CD4-positive, alpha-beta T cell treated with Interferon alpha-2 for 1 hour (primary cell): ENCODE results near the gene SPESP1.
"Not testable (repeated sequence)": the region's sequence is repeated elsewhere in the genome, so short reads cannot be mapped to it uniquely, and the experiment has no call there.

ENCODE experiments used
- DNase-seq, 2 donors: peaks; one replicate each; pipeline ENCODE4 v3.0.0-alpha.2; 2020 to 2022

SPESP1 gene

DNA sequence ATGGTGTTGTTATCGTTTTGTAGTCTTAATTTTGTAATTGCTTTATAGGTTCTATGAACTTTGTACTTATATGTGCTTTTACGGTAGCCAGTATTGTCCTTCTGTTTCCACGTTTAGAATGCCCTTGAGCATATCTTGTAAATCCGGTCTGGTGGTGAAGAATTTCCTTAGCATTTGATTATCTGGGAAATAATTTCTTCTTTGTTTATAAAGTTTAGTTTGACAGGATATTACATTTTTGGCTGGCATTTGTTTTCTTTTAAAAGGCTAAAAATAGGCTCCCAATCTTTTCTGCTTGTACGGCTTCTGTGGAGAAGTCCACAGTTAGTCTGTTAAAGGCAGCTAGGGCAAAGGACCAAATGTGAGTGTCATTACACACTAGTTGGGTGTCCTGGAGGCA lies 36.7 kb downstream of the SPESP1 start:
- DNase-seq, result no peak

DNA sequence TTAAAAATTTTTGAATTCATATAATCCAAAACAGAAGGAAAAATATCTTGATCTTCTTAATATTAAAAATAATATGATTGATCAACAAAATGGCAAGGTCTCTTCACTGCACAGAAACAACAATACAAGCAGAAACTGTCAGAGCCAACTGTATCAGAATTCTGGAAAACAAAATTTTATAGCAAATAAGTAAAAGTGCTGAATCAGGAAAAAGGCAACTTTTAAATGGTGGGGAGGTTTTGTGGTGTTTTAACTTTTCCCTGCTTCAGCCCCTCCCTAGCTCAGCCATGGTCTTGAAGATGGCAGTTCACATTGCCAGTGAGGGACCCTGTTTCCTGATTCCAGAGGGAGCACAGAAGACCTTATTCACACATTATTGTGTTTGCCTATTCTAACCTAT lies 37.6 kb downstream of the SPESP1 start:
- no peak for DNase-seq

DNA sequence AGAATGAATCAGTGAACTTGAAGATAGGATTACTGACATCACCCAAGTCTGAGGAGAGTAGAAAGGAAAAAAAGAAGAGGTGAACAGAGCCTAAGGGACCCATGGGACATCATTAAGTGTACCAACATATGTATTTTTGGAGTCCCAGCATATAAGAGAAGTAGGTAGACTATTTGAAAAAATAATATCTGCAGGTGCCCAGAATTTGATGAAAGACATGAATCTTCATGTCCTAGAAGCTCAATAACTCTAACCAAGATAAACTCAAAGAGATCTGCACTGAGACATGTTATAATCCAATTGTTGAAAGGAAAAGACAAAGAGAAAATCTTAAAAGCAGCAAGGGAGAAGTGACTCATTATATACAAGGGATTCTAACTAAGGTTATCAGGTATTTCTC lies 39.0 kb downstream of the SPESP1 start:
- no peak for DNase-seq

DNA sequence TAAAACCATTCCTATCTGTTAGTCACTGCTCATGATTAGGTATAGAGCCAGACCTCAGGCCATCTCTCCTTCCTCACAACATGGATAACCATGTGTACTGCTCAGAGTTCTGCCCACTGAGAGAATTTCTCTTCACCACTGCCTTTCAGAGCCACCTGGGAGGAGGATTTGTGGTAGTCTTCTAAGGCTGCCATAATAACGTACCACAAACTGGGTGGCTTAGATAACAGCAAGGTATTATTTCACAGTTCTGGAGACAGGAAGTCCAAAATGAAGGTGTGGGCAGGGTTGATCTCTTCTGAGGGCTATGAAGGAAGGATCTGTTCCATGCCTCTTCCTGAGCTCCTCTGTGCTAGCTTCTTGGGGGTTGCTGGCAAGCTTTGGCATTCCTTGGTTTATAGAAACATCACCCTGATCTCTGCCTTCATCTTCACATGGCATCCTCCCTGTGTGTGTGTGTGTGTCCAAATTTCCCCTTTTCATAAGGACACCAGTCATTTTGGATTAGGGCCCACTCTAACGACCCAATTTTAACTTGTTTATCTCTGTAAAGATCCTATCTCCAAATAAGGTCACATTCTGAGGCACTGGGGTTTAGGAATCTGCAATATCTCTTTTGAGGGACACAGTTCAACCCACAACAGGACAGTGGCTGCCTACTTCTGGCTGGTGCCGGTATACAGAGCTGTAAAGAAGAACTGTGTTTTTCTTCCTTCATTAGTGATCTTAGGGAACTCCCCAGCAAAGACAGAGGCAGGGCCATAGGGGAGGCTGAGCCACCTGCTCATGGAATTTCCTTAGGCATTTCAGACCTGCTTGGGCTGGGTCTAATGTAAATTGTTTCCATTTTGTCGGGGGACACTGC lies 42.1 kb downstream of the SPESP1 start:
- no peak for DNase-seq

DNA sequence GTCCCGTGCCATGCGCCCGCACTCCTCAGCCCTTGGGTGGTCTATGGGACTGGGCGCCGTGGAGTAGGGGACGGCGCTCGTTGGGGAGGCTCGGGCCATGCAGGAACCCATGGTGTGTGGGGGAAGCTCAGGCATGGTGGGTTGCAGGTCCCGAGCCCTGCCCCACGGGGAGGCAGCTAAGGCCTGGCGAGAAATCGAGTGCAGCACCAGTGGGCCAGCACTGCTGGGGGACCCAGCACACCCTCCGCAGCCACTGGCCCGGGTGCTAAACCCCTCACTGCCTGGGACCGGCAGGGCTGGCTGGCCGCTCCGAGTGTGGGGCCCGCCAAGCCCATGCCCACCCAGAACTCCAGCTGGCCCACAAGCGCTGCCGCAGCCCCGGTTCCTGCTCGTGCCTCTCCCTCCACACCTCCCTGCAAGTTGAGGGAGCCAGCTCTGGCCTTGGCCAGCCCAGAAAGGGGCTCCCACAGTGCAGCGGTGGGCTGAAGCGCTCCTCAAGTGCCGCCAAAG lies 45.4 kb downstream of the SPESP1 start:
- DNase-seq, result not testable (repeated sequence)

DNA sequence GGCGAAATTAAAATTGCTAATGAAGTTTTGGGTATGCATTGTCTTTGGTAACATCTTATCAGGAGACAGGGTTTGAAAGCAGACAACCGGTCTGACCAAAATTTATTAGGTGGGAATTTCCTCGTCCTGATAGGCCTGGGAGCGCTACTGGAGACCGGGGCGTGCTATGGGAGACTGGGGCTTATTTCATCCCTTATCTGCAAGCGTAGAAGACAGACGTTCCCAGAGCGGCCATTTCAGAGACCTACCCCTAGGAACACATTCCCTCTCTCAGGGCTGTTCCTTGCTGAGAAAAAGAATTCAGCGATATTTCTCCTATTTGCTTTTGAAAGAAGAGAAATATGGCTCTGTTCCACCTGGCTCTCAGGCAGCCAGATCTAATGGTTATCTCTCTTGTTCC lies 47.1 kb downstream of the SPESP1 start:
- DNase-seq, result not testable (repeated sequence)

DNA sequence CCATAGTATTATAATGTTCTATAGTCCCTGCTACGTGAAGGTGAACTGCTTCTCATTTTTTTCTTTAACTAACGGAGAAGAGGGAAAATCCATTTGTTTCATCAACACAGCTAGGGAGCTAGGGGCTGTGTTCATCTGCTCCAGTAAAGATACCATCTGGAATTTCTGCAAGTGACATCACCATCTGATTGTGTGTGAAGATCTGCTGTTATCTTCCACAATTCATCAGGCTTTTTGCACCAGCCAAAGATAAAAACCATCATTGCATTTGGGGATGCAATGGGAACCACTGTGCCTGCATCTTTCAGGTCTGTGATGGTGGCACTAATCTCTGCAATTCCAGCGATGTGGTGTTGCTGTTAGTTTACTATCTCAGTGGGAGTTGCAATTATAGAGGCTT lies 48.7 kb downstream of the SPESP1 start:
- DNase-seq, result no peak

DNA sequence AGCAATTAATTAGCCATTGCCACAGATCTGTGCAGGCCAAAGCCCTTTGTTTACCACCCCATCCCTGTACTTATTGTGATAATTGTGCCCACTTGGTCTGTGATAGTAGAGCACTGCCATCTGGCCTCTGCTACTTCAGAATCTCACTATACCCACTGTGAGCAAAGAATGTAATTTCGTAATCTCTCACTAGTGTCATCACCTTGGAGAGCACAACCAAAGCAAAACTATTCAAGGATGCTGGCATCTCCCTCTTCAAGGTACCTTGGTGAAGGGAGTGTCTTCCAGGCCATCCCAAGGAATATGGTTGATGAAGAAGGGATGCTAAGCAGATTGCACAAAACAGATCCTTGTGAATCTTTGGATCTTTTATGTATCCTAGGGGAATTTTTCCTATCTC lies 49.5 kb downstream of the SPESP1 start:
- no peak for DNase-seq

DNA sequence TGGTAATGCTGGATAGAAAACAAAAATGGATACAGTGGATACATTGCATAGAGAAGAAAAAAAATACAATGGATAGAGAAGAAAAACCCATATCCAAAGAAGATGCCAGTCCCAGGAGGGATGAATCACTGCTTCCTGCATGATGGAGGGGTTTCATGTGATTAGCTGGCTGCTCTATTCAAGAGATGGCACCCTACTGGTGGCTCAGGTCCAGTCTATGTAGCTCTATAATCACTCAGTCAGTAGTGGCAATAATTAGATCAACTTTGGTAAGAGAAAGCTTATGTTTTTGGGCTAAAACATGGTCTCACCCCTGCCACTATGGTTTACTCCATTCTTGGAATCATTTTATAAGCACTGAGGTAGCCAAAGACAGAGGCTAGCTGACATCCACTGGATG lies 50.5 kb downstream of the SPESP1 start:
- DNase-seq, result no peak

DNA sequence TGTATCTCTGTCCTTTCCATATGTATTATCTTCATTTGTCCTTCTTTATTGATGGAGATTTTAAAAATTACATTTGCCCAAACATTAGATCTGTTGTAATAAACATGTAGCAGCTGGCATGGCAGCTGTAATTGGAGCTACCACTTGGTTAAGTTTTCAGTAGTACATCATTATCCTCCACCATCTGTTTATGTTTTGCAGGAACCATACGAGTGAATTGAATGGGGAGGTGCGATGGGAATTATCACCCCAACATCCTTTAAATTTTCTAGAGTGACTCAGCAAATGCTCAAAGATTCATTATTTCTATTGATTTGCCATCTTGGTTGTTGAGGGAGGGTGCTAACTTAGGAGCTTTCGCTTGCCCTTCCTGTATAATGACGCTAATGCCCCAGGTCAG lies 51.6 kb downstream of the SPESP1 start:
- no peak for DNase-seq

DNA sequence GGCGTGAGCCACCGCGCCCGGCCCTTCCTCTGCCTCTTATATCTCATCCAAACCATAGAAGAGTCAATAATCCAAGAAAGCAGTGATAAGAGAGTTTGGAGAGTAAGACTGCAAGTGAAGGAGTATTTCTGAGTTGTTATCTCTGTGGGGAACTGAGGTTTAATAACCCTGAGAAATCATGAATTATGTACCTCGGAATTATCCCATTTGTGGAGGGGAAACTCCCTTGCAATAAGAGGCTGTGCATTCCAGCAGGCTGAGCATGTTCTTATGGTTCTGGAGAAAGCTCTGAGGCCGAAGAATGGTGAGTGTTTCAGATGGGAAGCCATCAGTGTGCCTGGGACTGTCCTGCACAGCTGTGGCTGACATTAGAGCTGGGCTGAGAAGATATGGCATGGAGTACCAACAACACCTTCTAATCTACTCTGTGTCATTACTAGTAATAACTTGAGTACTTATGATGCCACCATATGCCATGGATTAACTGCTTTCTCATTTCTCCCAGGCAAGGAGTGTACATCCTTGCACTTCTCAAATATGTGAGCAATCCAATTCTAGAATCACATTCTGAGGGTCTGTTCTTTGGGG lies 52.7 kb downstream of the SPESP1 start:
- DNase-seq, result no peak

DNA sequence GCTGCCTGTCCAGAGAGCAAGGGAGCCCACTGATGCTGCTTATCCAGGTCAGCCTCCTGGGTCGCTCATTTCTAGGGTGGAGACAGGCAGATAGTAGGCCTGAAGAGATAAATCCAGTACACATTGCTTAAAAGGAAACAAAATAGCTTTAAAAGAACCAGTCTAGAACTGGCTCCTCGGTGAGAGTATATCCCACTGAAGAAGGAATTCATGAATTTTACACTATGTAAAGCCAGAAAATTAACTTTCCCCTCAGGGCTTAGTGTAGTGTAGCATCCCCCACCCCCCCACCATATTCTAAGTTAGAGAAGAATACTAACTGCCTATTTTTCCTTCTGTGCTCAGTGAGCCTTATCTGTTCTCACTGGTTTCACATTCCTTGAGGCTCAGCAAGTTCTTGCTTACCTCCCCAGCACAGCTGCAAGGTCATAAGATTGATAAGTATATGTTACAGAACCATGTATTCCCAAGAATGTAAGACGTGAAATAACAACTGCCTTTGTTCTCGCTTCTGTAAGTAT lies 53.7 kb downstream of the SPESP1 start:
- no peak for DNase-seq

DNA sequence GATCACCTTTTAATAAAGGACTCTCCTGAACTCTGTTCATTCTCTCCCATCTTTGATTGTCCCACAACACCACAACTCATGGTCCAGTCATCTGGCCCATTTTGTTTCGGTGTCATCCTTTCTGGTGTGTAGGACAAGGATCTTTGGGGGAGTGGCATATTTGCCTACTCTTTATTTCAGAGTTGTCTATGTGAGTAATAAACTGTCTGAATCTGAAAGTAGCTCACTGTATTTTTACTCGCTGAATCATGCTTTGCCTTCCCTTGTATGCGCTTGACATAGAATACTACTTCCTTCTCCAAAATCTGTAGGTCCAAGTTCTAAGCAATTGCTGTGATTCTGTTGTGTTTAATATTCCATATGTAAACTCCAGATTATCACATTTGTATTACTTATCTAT lies 54.3 kb downstream of the SPESP1 start:
- DNase-seq, result no peak

DNA sequence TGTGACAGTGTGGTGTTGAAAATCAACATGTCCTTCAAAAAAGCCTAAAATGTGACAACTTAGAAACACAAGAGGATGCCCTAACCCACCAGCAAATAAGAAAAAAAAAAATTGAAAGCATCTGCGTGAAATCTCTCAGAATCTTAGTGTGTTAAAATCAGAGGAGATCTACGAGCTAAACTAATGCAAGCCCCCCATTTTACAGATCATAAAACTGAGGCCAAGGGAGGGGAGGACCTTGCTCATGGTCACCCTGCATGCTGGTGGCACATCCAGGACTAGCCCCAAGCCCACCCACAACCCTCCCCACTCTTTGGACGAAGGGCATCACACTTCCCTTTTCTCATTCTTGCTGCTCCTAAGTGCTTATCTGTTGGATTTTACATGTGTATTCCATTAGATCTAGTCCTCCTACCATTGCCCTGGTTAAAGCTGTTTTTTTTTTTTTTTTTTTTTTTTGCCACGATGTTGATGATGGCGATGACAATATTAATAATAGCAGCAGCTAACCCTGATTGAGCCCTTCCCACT lies 55.1 kb downstream of the SPESP1 start:
- DNase-seq, result no peak

DNA sequence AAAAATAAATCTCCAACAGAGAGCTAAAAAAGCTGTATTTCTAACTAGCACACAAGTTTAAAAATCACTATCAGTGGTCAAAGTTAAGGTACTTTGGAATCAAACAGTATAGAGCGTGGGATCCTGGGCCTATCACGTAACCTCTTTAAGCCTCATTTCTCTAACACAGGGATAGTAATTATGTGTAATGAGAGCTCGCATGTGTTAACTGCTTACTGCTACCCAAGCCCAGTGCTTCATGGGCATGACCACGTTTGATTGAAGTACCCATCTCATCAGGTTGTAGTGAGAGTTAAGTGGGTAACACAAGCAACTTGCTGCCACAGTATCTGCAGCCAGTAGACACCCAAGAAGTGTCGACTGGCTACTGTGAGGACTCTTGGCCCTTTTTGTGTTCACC lies 56.0 kb downstream of the SPESP1 start:
- no peak for DNase-seq

DNA sequence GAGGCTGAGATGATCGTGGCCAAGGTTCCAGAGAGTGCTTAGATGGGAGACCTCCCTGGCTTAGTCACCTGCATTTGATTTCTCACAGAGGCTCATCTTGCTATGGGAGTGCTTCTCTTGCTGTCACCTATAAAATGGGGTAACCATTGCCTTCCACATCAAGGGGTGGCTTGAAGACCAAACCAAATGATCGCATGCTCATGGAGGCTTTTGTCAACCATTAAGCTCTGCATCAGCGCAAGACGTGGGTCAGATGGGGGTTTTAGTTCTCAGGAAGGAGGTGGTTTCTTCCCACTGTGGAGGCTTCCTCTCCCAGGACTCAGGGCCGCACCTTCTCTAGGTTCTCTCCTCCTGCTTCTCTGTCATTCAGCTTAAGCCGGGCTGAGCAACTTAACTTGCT lies 56.8 kb downstream of the SPESP1 start:
- no peak for DNase-seq

DNA sequence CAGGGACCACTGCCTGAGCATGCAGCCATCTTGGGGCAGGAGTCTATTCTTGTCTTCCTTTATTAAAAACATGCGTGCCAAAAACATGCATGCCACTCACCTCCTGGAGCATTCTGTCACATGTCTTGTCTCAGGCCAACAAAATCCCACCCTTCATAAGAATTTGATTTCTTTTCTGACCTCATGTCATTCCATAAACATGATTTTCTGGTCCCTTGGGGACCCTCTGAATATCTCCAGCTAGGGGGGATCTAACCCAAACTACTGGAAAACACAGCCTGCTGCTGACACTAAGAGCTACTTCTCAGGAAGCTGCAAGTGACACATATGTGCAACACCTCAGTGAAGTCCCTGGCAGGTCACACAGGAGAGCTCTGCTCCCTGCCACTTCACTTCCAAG lies 57.4 kb downstream of the SPESP1 start:
- no peak for DNase-seq

DNA sequence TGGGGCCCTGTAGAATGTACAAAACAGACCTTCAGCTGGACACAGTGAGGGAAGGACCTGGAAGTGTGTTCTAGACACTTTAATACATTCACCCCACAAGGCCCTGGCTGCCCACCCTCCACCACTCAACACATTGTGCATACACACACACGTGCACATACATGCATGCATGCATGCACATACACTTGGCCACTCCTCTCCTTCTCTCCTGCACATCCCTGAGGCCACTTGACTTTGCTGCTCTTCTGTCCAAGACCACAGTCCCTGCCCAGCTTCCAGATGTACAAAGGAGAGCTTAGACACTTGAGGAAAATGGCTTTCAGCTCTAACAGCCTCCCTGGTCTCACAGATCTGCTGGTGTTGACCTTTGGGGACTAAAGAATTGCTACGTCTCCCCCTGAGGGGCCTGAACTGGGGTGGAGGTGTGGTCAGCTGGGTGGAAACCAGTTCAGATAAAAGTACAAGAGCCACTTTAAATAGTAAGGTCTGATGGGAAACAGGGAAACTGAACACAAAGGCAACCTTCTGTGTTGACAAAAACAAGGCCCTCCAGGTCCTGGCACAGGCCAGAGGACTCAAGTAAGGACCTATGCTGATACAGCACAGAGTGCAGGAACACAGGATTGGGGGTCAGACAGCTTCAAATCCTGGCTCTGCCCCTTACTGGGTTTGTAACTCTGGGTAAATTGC lies 59.4 kb downstream of the SPESP1 start:
- no peak for DNase-seq

DNA sequence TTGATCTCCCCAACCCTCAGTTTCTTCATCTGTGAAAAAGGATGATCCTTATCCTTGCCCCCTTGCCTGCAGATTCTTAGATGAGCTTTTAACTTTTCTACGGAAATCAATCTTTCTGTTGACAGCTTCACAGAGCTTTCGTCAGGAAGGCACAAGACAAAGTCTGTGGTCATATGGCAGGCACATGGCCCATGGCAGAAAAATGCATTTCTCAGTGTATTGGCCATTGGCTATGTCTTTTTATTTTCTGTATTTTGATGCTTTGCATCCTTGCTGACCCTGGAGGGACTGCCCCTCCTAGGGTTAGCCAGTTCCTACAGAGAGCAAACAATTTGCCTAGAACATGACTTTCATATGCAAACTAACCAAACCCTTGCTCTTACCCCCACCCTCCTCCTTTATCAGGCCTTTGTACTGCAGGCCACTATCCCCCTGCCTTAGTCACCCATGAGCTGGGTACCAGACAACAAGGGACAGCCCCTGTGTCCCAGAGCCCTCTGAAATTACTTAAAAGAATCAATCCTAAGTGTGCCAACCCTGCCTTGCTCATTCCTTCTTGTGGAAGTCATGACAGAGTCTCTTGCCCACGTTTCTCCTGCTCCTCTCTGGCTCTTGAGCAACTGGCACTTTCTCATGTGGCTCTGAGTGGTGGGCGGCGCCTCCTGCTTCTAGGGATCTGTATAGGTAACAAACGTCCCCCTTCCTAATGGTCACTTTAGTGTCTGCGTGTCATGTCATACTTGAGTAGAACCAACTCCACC lies 60.1 kb downstream of the SPESP1 start:
- no peak for DNase-seq

DNA sequence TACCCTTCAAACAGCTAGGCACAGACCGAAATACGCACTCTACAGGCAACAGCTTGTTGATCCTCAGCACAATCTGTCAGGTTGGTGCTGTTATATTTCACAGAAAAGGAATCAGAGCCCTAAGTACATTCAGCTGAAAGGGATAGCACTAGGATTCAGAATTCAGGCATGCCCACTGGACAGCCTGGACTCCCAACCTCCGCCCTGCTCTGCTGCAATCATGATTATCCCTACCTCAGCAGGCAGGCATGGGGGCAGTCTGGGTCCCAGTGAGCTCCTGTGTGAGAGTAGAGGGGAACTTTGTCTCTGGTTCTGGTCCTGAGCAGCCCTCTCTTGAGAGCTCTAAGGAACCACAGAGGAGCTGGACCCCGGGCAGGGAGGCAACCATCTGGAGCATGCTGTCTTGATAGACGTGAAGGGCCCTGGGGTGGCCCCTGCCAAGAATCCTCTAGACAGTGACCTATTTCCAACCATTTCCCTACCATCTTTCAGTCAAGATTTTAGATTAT lies 60.7 kb downstream of the SPESP1 start:
- DNase-seq, result no peak

DNA sequence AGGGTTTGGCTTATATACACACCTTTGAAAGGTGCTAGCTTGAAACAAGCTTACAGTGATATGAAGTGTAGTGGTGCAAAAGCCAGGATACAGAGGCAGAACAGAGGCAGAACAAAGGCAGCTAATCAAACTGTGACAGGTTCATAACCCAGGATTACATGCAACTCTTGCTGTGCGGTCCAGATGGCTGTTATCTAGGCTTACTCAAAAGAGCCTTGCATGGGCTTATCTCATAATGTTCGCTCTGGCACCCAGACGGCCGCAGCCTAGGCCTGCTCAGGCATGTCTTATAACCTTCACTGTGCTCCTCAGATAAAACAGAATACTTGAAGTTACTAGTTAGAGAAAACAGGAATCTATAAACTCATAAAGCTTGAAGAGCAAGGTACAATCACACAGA lies 61.4 kb downstream of the SPESP1 start:
- no peak for DNase-seq

DNA sequence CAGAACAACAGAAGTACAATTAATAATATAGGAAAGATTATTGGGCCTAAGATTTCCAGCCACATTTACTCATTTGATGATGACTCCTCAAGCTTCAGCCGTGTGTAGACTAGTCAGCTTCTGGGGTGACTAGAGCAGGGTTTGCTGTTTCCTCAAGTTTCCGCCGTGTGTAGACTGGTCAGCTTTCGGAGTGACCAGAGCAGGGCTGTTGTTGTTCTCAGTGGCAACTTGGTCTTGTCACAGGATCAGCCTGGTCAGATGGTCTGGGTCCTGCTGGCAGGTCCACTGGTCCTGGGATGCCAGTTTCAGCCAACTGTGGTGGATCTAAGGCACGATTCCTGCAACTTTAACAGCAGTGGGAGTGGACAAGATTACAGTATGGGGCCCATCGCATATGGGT lies 62.4 kb downstream of the SPESP1 start:
- DNase-seq, result no peak
